A673 (cell line): Measurements from ENCODE around the gene RSU1.

Experiments
- CTCF ChIP-seq: fragments of 300-800, 200-600 bp; sonication (generic); conservative IDR thresholded peaks from 2 replicates; pipeline ENCODE4 v1.5.1; 2017; ENCODE audit warnings: low read depth, mild to moderate bottlenecking, antibody characterized with exemption, low read length, moderate library complexity, mixed read lengths
- EZH2 ChIP-seq: fragments of 200-600 bp; sonication (generic); IDR thresholded peaks from 2 replicates; pipeline ENCODE4 v1.6.1; 2017; ENCODE audit warnings: borderline replicate concordance, low read depth, mild to moderate bottlenecking, mixed read lengths, antibody characterized with exemption, low read length; ENCODE audit not compliant: poor library complexity, severe bottlenecking

GRCh38 chr10:16727666-16728065 is 89.6 kb downstream of the RSU1 start:
- TF ChIP-seq CTCF (no peak), EZH2 (no peak)
